Activated T-cell treated with anti-CD3 and anti-CD28 coated beads for 1 hour (primary cell): ENCODE data around the gene ACSS1.
A peak's percentile ranks its signal among the peaks of the same experiment; 100 is the strongest.

Experiments used
- DNase-seq: peaks from one replicate; pipeline ENCODE4 v3.0.0-alpha.2; 2020; ENCODE audit warnings: low read depth

ACSS1 gene

DNA sequence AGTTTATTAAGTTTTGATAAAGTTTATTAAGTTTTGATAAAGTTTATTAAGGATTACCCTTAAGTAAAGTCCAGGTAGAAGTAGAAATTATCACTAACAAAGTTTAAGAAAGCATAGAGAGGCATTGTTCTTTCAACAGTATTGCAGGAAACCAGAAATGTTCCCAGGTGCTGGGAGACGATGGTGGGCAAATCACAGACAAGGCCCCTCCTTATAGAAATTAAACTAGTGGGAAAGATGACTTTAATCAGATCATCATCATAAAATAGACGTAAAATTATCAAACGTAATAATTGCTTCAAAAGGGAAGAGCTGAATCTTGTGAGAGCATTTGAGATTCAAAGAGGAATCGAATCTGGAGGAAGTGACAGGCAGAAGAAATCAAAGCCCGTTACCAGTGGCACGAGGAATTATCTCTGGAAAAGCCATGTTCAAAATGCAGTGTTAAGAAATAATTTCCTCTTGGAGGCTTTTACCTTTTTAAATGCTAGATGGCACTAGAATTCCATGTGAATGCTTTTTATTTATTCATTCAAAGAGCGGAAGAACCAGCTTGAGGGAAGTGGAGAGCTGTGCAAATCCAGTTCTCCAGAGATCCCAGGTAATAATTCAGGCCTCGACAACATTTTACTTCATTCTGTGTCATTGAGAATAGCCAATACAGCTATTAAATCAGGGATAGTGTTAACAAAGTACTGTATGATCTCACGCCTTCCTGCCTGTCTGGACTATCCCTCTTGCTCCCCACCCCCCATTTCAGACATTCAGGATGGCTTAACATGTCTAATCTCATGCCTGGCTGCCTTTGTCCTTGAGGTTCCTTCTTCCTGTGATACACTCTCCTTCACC is 64.4 kb downstream of the ACSS1 start:
- no peak for DNase-seq

DNA sequence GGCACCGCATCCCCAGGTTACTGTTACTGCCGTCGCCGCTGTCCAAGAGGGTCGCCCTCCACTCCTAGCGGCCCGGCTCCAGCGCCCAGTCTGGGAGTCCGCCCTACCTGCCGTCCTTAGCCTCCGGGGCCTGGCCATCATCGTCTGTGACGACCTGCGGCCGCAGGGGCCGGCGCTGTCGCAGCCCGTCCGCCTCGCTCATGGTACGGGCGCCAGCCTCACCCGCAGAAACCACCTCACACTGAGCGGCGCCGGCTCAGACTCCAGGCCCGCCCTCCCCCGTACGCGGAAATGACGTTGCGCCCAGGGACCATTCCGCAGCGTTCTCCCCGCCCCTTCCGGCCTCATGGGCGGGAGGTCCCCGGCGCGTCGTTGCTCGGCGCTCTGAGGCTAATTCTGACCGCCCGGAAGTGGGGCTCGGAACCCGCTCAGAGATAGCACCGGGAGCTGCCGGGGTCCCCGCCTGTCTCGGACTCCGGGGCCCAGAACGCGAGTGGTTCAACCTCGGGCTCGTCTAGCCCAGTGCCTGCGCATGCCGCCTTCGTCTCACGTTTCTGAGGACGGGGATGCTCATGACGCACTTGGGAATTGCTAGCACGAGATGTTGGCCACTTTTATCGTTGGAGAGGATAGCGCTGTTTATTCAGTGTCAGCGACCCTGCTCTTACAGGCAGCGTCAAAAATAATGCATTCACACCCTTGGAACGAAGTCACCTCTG is 65.3 kb downstream of the ACSS1 start, which contains the start of gene APMAP:
Gene APMAP, minus strand, starts transcription at position 265 of the 719 bp plus-strand sequence. Its CDS starts 63 bp downstream, at position 202.
- DNase-seq, result peak; percentile 95

DNA sequence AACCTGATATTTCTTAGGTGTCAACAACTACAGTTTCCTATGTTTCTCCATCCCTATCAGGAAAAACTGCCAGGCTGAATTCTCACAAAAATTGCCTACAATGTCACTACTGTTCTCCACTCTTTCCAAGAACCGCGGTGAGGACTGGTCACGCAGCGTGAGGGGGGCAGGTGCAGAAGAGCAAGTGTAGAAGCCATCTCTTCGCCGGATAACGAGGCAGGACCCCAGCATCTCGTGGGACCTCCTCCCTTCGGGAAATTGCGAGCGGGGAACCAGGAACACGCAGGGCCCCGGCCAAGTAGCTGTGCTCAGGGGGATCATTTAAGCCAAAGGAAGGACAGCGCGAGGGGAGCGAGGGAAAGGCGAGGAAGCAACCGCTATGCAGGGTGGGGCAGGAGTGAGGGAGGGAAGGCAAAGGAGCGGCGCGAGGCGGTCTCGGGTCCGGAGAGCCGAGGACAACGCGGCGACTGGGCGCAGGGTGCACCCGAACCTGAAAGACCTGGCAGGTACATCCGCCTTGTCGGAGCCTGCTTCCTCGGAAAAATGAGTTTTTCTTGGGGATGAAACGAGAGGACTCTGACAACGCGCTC is 65.9 kb downstream of the ACSS1 start:
- peak; percentile 7 for DNase-seq

DNA sequence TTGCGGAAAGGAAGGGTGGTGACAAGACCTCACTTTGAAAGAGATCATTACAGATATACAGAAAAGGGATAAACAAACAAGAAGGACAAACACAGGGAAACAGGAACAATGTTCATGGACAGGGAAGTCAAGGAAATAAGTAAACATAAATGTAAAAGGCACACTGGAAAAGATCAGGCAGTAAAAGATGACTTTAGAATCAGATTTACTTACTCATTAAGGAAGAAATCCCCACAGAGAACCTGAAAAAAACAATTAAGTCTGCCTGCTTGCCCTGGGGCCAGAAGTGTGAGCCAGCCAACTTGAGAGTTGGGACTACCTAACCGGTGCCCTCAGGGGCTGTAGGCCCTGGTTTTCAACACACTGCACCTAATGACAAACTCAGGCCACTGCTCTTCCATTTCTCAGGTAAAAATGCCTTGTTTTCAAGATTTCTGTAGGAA is 67.1 kb downstream of the ACSS1 start:
- no peak for DNase-seq

DNA sequence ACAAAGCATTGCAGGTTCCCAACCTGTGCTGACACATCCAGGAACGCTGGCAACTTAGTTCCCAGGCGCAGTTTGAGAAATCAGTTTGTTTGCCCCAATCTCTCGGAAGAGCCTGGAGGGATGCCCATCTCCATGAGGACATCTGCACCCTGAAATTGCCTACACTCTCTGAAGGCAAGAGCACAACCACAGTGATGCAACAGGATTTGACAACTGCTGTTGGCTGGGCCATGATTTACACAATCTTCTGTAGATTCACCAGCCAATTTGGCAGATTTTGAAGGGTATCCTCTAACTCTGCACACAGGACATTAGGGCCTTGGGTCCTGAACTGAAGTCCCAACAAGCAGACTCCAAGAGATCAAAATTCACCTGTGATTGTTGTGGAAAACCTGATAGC is 68.8 kb downstream of the ACSS1 start:
- DNase-seq, result no peak

DNA sequence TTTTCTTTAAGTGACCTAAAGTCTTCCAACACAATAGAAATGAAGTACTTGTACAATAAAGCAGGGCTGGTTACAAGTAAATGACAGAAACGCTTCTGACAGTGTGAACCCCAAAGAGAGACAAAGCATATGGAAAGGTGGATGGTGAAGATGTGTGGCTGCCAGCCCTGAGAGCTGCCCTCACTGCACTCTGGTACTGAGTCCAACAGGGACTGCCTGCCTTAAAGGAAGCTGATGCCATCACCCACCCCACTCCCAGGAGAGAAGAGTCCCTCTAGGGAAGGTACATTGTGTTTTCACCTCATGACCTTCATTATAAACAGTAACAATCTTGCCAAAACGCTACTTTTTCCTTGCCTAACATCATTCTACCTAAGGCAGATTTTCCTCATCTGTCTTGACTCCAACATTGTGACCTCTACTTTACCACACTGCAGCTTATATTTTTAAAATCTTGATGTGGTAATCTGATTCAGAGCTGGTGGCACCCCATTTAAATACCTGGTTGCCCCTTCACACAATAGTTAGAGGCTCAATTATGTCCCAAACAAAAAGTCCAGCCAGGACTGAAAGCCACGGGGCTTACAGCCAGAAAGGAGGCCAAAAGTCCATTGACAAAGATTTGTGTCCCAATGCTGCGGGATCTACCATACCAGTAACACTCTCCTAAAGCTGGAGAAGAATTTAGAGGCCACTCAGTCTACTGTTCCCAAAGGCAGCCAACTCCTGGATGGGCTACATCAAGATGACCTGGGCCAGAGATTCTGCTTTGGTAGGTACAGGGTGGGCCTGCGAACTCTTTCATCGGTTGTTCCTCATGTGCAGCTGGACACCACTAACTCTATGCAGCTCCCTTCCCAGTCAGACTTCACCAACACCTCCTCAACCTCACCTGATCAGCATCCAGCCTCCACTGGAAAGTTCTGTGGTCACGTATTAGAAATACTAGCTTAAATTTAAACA is 69.8 kb downstream of the ACSS1 start:
- no peak for DNase-seq

DNA sequence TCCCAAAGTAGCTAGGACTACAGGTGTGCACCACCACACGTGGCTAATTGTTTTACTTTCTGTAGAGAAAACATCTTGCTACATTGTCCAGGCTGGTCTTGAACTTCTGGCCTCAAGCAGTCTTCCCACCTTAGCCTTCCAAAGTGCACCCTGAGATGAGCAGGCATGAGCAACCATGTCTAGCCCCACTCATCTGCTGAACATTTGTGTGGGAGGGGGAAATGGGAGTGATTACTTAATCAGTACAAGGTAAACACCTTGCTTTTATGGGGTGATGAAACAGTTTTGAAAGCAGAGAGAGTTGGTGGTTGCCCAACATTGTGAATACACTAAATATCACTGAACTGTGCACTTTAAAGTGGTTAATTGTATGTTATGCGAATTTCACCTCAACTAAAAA is 70.7 kb downstream of the ACSS1 start:
- DNase-seq, result no peak

DNA sequence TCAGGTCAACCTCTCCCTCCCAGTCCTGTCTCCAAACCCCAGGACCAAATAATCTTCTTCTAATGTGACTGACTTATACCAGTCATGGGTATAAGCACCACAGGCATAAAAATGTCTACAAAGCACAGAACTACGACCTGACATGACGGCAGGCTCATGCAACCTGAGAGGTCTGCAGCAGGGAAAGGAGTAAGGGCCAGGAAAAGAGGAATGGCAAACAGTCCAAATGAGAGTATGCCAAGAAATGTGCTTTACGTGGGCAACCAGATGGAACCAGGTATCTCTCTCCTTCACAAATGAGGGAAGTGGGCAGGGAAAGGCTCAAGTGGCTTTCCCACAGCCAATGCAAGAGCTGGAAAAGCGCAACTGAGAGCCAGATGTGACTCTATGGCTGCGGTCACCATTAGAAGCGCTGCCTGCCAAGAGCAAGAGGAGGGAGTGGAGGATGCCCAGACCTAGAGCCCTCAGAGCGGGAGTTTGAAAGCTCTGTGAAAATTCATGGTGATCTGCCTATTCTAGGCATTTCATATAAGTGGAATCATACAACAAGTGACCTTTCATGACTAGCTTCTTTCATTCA is 71.4 kb downstream of the ACSS1 start:
- DNase-seq, result no peak

DNA sequence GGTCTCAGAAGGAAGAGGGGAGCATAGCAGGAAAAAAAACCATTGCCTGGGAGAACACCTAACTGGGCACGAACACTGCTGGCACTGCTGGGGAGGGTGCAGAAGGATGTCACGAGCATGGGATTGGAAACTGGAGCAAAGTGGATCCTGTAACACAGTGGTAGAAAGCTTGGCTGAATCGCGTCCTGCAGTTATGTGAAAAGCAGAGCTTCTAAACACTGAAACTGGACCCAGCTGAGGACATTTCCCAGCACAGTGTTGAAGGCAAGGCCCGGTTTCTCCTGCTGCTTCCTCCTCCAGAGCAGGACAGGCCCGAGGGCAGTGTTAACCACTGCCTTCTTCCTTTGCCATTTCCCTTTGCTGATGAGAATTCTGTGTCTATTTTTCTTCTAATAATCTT is 72.1 kb downstream of the ACSS1 start:
- DNase-seq, result no peak

DNA sequence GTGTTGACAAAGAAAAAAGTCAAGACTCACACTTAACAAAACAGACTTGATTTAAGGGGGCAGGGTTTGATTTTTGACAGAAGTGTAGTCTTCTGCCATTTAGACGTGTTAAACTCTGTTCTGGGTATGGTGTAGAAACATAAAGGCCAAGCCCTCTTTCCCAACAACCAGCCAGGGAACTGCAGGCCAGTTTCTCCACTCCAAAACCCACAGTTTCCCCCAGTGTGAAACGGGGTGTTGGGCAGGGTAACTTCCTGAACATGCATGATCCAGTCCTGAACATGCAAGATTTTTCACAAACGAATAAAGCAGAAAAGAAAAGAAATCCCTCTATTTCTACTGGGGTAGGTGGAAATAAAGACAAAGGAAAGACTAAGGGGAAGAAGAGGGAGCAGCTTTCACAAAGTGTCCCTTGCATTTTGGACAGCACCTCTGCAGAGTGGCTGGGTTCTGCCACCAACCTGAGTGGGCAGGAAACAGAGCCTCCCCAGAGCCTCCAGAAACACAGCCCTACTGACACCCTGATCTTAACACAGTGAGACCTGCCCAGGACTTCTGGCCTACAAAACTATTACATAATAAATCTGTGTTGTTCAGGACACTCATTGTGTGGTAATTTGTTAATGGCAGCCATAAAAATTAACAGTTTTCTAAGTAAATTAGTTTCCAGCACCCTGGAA is 72.8 kb downstream of the ACSS1 start:
- no peak for DNase-seq

DNA sequence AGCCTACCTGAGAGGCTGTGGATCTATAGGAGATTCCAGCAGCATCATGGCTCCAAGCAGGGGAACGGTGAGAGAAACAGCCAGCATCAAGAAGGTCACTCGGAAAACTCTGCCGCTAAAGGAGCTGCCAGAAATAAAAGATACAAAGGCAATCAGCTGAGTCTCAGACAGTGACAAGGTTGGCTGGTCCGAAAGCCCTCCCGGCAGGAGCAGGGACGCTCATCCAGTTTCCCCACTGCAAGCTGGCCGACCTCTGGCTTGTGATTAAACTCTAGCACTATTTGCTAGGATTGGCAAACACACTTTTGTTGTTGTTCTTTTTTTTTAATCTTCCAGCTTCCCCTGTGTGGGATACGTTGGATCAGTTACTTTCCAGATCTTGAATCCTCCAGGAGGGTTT is 74.0 kb downstream of the ACSS1 start:
- no peak for DNase-seq

DNA sequence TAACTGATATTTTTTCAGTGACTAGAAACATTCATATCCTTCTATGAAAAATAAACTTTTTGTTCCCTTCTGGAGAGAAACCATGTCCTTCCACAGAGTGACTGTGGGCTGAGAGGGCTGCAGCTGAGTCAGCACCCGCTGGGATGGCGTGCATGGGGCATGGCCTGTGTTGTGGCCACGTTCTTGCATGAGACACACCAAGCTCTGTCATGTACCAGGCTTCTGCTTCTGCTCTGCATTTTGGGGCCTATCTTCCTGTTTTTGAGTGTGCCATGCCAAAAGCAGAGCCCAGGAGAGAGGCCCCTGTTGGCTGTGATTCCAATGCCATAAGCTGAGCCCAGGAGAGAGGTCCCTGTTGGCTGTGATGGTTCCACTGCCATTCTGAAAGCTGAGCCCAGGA is 76.1 kb downstream of the ACSS1 start:
- DNase-seq, result no peak

DNA sequence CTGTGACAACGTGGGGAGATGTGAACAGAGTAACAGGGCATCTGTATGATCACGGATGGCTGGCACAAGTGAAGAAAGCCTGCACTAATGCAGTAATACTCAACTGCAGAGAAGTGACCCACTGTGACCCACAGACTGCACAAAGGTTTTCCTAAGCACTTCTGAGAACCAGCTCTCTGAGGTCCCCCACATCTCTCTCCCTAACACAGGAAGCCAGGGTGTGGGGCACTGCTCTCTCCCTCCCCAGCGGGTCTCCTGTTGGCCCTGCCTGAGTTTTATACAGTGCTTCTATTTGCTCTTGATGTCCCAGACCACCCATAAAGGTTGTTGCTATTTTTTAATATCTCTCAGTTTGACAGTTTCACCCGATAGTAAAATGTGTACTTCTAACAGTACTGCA is 76.7 kb downstream of the ACSS1 start:
- DNase-seq, result no peak

DNA sequence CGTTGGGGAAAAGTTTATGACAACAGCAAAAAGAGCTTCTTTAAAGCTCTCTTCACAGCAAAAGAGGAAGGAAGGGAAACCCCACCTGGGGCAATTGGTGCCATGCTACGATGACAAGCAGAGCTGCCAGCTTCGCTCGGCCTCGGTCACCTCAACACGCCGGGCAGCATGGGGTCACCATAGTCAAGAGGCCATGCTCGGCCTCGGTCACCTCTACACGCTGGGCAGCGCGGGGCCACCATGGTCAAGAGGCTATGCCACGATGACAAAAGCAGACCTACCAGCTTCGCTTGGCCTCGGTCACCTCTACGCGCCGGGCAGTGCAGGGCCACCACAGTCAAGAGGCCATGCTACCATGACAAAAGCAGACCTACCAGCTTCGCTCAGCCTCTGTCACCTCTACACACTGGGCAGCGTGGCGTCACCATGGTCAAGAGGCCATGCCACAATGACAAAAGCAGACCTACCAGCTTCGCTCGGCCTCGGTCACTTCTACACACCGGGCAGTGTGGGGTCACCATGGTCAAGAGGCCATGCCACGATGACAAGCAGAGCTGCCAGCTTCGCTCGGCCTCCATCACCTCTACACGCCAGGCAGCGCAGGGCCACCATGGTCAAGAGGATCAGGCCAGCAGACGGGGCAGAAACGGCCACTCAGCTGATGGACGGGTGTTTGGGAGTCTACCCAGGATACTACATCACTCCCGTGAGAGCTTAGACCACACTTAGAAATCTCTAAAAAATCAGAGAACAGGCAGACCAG is 77.5 kb downstream of the ACSS1 start:
- DNase-seq, result no peak

DNA sequence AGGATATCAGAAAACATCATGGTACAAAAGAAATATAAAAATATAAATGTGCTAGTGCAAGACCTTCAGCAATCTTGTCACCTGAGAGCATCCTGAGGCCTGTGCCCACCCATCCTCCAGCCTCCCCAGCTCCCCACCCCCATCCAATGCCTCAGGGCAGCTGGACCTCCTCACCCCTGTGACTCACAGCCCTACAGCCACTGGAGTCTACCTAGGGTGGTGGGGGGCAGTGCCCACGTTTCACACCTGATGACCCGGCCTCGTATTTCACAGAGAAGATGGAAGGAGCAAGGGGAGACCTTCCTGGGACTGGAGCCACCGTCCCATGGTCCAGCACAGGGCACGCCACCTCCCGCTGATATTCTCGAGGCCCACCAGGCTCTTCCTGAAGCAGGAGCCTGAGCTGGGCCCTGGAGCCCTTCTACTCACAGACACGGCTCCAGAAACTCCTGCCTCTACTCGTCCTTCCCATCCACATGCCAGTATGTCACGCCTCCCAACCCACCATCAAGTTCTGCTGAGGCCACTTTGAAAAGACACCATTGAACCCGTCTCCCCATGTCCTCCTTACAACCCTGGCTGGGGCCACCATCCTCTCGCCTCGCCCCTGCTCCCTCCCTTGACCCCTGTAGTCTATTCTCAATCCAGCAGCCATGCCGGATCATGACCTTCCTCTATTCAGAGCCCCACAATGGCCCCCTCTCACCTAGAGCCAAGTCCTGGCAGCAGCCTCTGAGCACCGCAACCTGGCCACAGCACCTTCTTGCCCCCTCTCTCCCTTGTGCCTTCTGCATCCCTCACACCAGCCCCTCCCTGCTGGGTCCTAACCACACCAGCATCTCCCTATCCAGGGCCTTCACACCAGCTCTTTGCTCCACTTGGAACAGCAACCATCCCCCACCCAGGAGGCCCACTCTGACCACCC is 78.6 kb downstream of the ACSS1 start:
- no peak for DNase-seq

DNA sequence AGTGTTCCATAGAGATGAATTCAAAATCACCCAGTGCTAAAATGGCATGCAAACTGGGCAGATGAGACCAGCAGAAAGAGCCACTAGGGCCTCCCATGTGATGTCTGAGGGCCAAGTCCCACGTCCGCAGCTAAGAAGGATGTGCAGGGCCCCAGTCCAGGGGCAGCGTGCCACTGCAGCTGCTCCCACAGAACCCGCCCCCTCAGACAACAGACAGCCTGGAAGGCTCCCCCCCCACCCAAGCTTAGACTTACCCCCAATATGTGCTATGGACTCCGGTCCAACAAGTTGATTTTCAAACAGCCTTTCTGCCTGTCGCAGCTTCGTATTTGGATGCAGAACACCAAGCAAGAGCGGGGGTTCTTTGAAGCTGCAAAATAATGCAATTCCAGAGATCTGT is 79.4 kb downstream of the ACSS1 start:
- no peak for DNase-seq

DNA sequence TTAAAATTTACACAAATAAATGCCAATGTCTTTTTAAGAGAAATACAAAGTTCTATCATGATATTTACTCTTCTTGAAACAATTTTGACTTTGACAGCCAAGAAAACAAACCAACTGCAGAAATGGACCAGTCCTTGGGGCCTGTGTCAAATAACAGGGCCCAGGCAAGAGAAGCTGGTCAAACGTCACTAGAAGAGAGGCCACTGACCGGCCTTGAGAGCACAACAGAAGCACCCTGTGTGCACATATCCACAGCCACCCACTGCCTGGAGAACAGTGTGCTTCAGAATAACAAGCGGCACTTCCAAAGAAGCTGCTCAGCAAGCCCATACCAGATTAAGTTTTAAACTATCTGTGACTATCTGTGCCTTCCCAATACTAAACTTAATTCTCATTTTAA is 80.1 kb downstream of the ACSS1 start:
- DNase-seq, result no peak

DNA sequence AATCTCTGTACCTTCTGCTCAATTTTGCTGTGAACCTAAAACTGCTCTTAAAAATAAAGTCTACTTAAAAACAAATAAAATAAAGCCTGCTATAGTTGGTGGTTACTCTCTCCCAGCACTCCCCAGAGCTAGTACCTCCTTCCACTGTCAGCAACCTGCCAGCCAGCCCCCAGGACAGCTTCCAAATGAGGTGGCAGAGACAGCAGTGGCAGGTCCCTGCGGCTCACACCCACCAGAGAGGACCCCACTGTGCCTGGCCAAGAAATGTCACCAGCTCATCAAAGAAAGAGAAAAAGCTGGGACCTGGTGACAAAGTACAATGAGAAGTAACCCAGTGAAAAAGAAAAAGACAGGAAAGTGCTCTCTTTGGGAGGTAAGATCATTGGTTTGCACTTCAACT is 80.6 kb downstream of the ACSS1 start:
- DNase-seq, result no peak

DNA sequence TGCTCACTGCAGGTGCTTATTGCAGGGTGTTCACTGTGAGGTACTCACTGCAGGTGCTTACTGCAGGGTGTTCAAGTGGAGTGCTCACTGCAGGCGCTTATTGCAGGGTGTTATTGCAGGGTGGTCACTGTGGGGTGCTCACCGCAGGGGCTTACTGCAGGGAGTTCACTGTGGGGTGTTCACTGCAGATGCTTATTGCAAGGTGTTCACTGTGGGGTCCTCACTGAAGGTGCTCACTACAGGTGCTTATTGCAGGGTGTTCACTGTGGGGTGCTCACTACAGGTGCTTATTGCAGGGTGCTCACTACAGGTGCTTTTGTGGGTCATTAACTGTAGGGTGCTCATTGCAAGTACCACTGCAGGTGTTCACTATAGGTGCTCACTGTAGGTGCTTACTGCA is 85.6 kb downstream of the ACSS1 start:
- DNase-seq, result no peak
